HG02870 (cell line): Measurements from ENCODE around the gene RHAG.
"Not testable (repeated sequence)": the region's sequence is repeated elsewhere in the genome, so short reads cannot be mapped to it uniquely, and the experiment has no call there.

Experiments
- ATAC-seq: cut with Tn5 transposase; IDR thresholded peaks from one replicate; pipeline ENCODE4 v1.9.1; 2021; ENCODE audit warnings: mild to moderate bottlenecking, moderate library complexity; ENCODE audit not compliant: unreplicated experiment

The RHAG gene

DNA sequence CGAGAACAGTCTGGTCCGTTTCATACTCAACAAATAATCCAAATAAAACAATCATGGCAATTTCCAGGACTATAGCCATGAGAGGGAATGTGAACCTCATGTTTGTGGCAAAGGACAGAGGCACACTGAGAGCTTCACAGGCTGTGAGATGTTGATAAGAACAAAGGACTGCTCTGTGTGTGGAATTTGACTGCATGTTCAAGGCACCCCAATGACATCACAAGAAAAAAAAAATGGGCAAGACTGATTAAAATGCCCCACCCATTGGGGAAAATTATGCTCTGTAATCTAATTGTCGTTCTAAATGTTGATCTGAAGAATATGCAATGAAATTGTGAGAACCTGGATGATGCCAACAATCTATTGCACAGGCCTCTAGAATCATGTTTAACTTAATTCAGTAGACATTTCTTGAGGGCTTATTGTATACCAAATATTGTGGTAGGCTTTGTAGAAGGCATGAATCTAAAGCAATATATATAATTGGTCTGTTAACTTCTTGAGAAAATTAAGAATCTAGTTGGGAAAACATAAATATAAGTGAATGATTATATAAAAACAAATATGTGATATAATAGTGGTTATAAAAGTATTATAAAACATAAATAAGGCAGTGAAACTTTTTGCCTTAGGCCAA, at the start of gene RHAG:
TSS of gene RHAG (minus strand) at position 127 of the 637 bp plus-strand sequence. CDS start at position 100, 27 bp downstream.
- no peak for ATAC-seq

DNA sequence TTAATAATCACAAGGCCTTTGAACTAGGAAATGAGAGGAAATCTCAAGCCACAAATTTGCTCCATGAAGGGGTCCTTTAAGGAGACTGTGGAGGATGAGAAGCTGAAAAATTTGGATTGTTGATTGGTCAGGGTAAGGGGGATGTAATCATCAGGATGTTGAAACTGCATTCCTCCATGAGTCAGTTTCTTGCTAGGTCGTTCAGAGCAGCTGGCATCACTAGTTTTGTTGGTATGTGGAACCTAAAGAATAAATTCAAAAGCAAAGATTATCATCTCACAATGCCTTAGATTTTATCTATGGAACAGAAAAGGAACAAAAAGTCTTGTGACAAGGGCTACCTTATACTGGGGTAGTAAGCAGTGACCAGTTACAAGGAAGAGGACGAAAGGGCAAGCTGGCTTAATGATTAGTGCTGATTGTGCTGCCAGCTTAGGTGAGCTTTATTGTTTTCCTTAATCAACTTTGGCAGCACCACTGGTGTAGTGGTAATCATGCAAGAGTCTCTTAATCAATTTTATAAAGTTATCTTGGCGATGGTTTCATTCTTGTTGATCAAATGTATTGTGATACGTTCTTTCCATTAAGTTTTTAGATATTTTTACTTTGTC, 40.1 kb upstream of the RHAG start:
- ATAC-seq: no peak

DNA sequence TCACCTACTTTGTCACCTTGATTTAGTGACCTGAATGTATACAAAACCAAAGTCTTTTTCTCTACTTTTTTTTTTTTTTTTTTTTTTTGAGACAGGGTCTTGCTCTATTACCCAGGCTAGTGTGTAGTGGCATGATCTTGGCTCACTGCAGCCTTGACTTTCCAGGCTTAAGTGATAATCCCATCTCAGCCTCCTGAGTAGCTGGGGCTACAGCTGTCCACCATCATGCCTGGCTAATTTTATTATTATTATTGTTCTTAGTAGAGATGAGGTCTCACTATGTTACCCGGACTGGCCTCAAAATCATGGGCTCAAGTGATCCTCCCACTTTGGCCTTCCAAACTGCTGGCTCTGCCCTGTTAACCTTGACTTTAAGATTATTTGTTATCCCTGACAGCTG, 39.2 kb upstream of the RHAG start:
- no peak for ATAC-seq

DNA sequence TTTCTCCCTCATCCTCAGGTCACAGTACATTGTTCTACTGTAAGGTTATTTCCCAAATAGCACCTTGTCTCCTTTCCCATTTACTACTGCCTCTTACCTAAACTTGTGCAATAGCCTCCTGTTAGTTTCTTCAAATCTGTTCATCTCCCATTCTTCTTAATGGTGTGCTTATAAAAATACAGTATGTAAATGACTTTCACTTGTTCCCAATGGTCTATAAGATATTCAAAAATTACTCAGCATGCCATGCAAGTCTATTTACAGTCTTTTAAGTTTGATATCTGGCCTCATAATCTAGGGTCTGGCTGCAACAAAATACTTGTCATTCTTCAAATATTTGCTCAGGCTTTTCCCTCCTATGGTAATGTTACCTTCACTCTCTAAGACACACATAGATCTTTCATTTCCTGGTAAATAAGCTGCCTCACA, 31.5 kb upstream of the RHAG start:
- no peak for ATAC-seq

DNA sequence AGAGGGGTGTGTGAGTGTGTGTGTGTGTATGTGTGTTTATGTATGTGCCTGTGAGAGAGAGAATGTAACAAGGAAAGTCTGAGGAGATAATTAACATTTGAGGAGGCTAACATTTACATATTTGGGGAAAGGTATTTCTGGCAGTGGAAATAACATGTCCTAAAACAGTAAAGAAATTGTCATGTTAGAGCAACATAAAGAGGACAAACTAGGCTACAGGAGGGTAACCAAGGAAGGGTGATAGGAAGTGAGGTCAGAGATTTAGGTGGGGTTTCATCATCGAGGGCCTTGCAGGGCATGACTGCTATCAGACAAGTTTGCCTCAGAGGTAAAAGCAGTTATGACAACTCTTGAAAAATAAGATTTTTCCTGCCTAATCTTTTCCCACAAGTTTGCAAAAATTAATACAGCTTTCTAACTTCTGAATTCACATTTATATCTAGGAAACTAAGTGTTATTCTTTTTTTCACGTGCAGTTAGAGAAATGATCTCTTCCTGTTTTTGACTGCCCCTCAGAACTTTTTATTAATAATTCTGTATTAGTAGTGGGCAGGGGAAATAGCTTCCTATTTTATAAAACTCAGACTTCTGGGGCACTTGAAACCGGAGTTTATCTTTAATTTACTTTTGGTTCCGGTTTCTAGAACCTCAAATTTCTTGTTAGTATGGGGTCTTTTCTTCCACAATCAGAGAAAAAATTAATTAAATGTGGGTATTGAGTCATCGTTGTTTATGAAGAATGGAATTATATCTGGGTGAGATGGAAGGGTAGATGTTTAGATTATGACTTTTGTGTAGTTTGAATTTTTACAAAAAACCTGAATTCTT, 30.5 kb upstream of the RHAG start:
- no peak for ATAC-seq

DNA sequence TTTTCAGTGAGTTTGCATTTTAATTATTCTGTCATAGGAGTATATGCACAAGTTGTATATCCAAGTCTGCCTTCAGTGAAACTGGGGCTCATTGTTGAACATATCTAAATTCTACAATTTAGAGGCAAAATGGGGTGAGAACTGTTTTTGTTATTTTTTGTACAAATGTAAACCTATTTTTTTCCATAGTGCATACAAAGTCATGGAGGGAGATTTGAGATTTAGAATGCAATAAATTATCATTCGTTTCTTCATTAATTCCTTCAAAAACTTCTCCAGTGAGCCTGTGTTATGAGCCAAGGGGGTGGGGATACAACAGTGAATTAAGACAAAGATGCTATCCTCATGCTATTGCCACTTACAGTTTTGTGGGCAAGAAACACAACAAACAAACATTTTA, 29.8 kb upstream of the RHAG start:
- ATAC-seq: no peak

DNA sequence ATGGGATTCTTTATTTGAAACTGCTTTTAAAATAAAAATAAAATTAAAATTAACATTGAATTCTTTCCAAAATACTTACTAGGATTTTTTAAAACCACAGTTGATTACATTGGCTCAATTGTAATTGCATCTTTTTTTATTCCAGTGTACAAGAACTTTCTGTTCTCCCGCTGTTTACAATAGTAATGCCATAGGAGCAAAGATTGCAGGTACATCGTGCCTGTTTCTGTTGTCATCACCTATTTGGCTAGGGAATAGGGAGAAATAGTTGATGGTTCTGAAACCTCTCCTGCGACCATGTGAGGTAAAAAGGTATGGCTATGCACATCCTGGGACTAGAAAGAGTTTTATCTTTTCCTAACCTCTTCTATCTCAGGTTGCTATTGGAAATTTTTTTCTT, 28.2 kb upstream of the RHAG start:
- ATAC-seq: no peak

DNA sequence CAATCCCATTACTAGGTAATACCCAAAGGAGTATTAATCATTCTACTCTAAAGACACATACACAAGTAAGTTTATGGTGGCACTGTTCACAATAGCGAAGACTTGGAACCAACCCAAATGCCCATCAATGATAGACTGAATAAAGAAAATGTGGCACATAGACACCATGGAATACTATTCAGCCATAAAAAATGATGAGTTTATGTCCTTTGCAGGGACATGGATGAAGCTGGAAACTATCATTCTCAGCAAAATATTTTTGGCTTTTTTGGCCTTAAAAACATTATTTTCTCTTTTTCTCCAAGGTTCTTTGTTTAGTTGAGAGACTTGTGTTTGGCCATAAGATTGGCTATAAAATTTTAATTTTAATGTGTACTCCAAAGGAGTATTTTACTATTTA, 27.4 kb upstream of the RHAG start:
- not testable (repeated sequence) for ATAC-seq

DNA sequence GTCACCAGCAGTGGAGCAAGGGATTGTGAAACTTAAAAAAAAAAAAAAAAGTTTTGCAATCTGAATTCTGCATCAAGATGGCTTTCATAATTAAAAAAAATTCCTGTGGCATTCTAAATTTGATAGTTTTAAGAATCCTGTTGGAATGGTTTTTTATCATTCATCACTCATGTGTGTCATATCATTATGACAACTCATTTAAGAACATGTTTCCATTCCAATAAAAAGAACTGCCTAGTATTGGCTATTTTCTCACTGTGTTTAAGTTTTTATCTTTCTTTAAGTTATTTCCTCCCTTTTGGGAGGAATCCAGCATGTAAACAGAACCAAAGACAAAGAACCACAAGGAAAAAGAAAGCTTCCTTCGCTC, 26.2 kb upstream of the RHAG start:
- no peak for ATAC-seq

DNA sequence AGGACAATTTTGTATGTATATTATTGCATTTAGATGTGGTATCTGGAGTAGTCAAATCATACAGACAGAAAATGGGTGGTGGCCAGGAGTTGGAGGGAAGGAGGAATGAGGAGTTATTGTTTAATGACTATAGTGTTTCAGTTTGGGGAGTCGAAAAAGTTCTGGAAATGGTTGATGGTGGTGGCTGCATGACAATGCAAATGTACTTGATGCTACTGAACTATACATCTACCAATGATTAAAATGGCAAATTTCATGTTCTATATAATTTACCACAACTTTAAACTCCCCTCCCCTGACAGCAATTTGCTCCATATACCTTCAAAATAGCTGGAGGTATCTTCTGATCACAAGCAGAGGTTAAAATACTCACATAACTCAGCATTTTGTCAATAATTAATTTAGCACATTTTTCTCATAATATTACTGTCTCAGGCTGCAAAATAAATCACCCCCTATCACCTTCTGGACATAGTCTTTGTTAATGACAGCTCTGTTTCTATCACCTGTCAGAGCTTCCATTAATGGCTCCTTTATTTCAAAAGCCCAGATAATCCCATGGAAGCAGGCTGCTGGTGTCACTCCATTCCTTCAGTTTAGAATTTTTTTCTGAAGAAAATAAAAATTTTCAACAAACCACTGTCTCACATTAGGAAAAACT, 25.7 kb upstream of the RHAG start:
- ATAC-seq: no peak

DNA sequence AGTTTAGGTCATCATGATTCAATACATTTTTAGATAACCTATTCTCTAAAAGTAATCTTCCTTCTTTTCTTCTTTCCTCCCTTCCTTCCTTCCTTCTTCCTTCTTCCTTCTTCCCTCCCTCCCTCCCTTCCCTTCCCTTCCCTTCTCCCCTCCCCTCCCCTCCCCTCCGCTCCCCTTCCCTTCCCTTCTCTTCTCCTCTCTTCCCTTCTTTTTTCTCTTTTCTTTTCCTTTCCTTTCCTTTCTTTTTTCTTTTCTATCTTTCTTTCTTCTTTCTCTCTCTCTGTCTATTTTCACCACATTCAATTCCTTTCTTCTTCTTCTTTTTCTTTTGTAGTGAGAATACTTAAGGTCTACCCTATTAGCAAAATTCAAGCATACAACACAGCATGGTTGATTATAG, 17.3 kb upstream of the RHAG start:
- no peak for ATAC-seq

DNA sequence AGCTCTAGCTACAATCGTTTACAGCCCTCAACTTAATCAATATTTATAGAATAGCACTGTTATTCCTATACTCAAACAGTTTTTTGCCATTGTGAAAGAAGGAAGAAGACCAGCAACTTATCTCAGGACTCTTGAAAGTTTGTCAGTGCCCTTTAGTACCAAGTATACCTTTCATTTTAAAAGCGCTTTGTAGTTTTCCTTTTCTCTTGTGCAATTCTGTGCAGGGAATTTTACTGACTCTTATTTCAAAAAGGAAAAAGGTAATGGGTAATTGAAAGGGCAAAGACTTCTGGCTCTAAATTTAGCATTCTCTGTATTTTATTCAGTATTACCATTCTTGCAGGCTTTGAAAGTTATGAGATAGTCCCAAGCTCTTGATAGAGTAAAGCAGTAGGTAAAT, 16.8 kb upstream of the RHAG start:
- ATAC-seq: no peak

DNA sequence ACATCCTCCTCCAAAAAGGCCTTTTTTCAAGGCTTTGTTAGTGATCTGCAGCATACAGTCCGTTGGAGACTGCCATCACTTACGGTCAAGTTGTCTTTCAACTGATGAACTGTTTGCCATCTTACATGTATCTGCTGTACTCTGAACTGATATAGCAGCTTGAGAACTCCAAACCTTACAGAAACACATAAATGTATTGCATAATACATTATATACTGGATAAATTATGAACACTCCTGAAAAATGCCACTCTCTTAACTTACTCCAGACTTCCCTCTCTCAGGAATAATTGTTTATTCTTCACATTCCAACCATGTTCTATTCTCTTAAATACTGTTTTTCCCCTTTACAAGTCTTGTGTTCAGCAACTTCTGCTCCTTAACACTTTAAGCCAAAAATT, 14.6 kb upstream of the RHAG start:
- no peak for ATAC-seq

DNA sequence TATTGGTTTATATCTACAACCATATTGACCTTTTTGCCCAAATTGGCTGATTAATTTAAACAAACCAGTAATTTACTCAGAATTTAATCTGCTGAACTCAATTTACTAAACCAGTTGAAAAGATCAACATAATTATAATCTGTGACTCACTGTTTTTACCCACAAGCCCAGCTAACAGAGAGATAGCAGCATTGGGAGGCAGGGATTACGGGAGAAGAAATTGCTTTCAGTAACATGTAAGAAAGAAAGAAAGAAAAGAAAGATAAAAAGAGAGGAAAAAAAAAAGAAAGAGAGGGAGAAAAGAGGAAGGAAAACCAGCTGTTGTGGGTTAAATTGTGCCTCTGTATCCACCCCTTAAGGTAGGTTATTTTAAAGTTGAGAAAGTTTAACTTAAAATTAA, 13.3 kb upstream of the RHAG start:
- no peak for ATAC-seq

DNA sequence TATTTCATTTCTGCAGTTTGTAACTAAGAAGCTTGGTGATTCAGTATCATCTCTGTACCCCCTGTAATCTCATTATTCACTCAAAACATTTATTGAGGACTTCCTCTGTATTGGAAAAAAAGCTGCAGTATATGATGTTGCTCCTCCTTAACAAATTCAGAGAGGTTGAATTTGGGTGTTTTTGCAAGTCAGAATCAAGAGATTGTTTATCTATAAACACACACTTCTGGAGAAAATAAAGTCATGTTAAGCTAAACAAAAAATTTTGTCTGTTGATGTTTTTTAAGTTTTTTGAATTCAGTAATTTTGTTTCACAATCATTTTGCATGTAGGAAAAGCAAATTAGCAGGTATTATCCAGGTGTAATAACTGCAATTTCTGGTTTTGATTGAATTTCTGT, 11.4 kb upstream of the RHAG start:
- ATAC-seq: no peak

DNA sequence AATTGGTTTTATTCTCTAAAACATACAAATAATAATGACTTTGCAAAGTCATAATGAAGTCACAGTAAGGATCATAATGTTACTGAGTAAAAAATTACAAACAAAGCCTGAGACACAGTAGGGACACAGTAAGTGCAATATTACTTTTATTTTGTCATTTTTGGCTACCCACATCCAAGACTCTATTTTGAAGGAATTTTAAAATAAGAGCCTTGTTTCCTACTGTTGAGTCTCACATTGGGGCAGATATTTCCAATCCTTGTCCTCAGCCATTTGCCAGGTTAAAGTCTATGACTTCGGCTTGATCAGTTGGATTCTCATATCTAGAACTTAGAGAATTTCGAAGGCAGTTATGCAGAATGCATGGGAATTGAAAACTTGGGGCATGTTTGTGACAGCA, 10.8 kb upstream of the RHAG start:
- no peak for ATAC-seq

DNA sequence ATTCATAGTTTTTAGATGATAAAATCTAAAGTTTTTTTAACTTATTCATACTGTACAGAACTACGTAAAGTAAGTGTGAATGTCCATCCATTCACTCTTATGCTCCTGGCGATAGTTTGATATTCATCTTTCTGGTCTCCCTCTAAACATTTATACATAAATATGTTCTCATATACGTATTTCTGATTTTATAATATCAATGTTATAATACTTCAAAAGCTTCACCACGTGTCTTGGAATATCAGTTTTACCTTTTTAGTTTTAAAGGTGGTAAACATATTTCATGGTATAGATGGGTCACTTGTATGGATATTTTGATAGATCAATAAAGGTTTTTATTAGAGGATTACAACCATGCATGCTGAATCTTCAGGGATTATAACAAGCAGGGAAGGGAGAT, 10.3 kb upstream of the RHAG start:
- ATAC-seq: no peak

DNA sequence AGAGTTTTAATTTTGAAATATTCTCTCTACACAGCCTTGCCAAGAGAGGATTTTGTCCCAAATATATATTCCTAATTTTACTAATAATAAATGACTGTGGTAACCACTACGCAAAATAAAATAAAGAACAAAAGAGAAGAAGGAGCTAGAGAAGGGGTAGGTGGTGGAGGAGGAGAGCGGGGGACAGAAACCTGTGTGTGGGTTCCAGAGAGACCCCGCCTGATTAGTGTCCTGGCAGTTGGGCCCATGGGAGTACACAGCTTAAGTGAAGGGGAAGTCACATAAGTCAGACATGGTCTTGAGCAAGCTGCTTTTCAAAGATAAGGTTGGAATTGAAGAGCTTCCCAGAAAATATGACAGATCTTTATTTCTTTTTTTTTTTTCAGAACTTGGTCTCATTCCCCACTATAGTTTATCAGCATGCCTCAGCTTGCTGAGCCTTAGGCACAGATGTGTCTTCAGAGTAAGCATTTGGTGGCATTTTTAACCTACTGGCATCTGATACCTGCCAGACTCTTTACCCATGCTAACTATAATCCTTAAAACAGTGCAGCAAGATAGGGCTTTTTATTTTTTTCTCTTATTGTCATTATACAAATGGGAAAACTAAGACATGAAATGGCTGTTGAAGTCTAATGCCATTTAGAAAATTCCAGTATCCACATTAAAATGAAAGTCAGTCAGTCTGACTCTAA, 9.6 kb upstream of the RHAG start:
- no peak for ATAC-seq

DNA sequence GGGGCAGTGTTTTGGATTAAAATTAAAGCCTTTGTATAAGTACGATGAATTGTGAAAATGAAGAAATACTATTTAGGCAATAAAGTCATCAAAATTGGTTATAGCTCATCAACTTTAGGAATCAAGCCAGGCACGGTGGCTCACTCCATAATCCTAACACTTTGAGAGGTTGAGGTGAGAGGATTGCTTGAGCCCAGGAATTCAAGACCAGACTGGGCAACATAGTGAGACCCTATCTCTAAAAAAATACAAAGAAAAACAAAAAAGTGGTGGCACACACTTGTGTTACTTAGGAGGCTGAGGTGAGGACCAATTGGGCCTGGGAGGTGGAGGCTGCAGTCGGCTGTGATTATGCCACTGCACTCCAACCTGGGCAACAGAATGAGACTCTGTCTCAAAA, 8.5 kb upstream of the RHAG start:
- no peak for ATAC-seq

DNA sequence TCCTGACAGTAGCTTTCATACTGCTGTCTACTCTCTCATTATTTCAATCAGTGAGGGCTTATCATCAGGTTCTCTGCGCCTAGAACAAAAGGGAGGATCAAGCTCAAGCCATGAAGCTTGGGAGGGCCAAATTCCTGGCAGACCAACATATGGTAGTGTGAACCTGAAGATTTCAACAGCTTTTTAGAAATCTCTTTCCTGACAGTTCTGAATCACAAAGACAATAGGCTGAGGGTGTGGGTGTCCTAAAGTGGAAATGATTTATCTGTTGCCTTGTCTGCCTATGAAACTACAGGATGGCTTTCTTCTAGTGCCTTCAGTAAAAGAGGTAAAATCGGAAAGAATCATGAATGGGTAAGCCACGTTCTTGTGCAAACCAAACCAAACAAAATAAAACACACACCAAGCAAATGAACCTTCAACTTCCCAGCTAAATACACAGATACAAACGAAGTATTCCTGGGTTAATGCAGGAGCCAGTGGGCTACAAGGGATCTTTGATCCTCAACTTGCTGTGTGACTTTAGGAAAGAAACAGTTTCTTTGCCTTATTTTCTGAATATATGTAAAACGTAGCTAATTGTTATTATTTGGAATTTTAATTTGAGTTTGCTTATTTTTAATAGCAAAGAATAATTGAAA, 2.7 kb upstream of the RHAG start:
- no peak for ATAC-seq

DNA sequence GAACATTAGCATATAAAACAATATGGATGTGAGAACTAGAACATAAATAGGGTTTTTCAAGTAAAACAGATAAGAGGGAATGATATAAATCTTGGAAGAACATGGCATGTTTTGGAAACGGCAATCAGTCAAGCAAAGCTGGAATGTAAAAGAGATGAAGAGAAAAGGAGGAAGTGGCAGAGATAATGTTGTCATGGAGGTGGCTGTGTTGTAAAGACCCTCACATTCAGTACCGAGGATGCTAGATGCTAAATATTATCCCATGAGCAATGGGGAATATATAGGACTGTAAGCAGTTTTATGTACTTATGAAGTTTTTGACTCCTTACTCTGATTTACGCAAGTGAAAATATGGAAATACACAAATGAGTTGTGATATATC, 702 bp upstream of the RHAG start:
- no peak for ATAC-seq
